Peyer's patch (tissue), 4 donors: ENCODE measurements around the gene NLGN2. TPM values are rescaled to one million over a fixed set of nuclear protein-coding genes. Genes with fewer than 3 reads are reported as not detected.

Source experiments
- DNase-seq, 3 donors: peaks; one replicate each; pipeline ENCODE4 v3.0.0-alpha.2; 2017 to 2019
- H3K27ac ChIP-seq, 4 donors: fragments of 200-600 bp; sonication (generic); one replicate each; pipeline ENCODE4 v1.5.1; 2016 to 2019
- H3K27me3 ChIP-seq, 2 donors: fragments of 200-600 bp; sonication (generic); one replicate each; pipeline ENCODE4 v1.5.1; 2019
- H3K36me3 ChIP-seq, 3 donors: fragments of 200-600 bp; sonication (generic); one replicate each; pipeline ENCODE4 v1.5.1; 2016 to 2019
- H3K4me1 ChIP-seq, 4 donors: fragments of 200-600 bp; sonication (generic); one replicate each; pipeline ENCODE4 v1.5.1; 2016 to 2019
- H3K4me3 ChIP-seq, 4 donors: fragments of 200-600 bp; sonication (generic); 1 replicate in 3 of 4; 2 replicates in 1 of 4; pipeline ENCODE4 v1.5.1; 2016 to 2019; ENCODE audit warnings: mild to moderate bottlenecking in 1 of 4
- H3K9me3 ChIP-seq, 4 donors: fragments of 200-600 bp; sonication (generic); one replicate each; pipeline ENCODE4 v1.5.1; 2016 to 2019; ENCODE audit warnings: mild to moderate bottlenecking in 1 of 4
- POLR2A ChIP-seq, 2 donors: fragments of 450-650 bp; IDR thresholded peaks; one replicate each; pipeline ENCODE4 v1.5.1; 2017; ENCODE audit warnings: antibody characterized with exemption in 2 of 2, mild to moderate bottlenecking in 2 of 2, moderate library complexity in 2 of 2
- total RNA-seq, 4 donors: library from RNA; depleted of rRNA; stranded (reverse); fragments of >200 nt; gene quantifications; one replicate each; pipeline ENCODE4 v1.1.0, GENCODE V29; 2016
- TF ChIP-seq, protein P1 (sequence below), 6 experiments: fragments of 450-650 bp in 4 of 6; fragments of 200-600 bp in 2 of 6; sonication (generic) in 1 of 6; IDR thresholded peaks; one replicate each; pipeline ENCODE4 v1.5.1; 2017 to 2019; ENCODE audit warnings: antibody characterized with exemption in 6 of 6, mild to moderate bottlenecking in 3 of 6, moderate library complexity in 1 of 6

Gene NLGN2
- total RNA-seq, 4 donors from 2014 or later = 0.88 to 9.9 (median 5.8) TPM

DNA sequence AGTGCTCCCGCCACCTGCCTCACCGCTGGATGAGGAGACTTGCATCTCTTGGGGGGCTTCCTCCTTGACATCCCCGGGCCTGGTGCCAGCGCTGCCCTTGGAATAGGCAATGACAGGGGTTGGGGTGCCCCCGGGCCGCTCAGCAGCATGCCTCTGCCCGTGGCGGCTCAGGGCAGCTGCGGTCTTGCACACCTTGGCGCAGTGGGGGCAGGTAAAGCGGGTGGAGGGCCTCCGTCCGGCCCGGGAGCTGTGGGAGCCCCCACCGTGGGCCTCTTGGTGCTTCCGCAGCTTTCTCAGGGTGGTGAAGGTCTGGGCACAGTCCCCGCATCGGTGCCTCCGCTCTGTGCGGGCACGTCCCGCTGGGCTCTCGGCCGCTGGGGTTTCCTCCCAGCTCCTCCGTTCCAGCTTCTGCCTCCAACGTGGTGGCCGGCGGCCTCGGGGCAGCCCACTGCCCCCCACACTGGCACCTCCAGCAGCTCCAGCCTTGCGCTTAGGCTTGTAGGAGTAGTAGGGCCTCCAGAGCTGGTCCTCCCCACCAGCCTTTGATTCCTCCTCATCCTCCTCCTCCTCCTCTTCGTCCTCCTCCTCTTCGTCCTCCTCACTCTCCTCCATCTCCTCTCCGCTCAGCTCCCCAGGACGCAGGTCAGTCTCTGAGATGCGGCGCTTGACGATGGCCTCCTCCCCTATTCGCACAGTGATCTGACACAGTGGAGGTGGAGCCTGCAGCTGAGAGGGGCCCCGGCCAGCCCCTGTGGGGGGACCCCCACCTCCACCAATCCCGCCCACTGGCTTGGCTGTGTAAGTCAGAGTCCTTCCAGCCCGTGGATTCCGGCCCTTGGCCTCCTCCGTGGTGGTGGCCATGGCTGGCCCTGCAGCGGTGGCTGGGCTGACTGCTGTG lies 55.1 kb downstream of the NLGN2 start:
- TF ChIP-seq POLR2A (IDR thresholded peaks at IDR 0.05) = no peak
- TF ChIP-seq, protein P1, sequence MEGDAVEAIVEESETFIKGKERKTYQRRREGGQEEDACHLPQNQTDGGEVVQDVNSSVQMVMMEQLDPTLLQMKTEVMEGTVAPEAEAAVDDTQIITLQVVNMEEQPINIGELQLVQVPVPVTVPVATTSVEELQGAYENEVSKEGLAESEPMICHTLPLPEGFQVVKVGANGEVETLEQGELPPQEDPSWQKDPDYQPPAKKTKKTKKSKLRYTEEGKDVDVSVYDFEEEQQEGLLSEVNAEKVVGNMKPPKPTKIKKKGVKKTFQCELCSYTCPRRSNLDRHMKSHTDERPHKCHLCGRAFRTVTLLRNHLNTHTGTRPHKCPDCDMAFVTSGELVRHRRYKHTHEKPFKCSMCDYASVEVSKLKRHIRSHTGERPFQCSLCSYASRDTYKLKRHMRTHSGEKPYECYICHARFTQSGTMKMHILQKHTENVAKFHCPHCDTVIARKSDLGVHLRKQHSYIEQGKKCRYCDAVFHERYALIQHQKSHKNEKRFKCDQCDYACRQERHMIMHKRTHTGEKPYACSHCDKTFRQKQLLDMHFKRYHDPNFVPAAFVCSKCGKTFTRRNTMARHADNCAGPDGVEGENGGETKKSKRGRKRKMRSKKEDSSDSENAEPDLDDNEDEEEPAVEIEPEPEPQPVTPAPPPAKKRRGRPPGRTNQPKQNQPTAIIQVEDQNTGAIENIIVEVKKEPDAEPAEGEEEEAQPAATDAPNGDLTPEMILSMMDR (IDR thresholded peaks at IDR 0.05) = no peak

DNA sequence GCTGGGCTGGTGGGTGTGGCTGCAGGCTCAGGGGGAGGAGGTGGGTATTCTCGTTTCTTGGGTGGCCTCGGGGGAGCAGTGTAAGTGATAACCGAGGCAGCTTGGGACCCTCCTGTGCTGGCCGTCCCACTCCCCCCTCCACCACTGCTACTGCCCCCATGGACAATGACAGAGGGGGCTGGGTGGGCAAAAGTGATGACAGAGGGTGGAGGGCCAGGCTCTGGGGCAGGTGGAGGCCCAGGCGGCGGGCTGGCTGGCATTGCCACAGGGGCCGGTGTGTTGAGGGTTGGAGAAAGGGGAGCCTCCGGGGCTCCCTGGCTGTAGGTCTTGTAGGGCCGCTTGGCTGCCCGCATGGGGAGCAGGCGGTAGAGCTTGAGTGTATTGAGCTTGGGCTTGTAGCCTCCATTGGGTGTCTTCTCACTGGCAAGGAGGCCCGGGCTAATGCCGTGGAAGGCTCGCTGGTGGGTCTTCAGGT lies 55.8 kb downstream of the NLGN2 start:
- no peak for DNase-seq
- peaks cover 0 to 33% (median 0%) of the 10 kb centered on the region in 3 donors for H3K36me3 ChIP-seq

More for the DNA sequence above, 55.1 kb downstream of the NLGN2 start:
- Histone ChIP-seq H3K4me1 (peaks cover 0 to 10% (median 2%) of the 10 kb centered on the region in 4 donors), H3K4me3 (no peak overlapping the region), H3K36me3 (peaks cover 0 to 33% (median 0%) of the 10 kb centered on the region in 3 donors), H3K27me3 (no peaks in the 10 kb centered on the region), H3K9me3 (no peaks in the 10 kb centered on the region), H3K27ac (no peak overlapping the region)
- no peak for DNase-seq

DNA sequence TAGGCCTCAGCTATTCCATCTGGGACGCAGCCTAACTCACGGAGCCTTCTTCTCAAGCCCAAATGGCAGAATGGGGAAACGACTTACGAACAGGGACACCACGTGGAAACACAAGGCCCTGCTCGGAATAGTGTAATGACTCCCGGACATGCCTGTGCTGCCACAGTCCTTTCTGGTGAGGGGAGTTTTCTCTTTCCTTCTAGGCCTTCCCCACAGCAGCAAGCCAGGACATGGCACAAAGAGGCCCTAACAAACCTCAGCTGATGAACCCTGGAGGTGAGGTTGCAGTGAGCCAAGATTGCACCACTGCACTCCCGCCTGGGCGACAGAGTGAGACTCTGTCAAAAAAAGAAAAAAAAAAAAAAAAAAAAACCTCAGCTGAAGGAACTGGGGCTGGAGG lies 56.4 kb downstream of the NLGN2 start:
- Histone ChIP-seq H3K36me3 (peaks cover 0 to 33% (median 0%) of the 10 kb centered on the region in 3 donors), H3K27ac (no peak overlapping the region)

More for the DNA sequence above, 55.8 kb downstream of the NLGN2 start:
- Histone ChIP-seq H3K27me3 (no peaks in the 10 kb centered on the region), H3K4me1 (peaks cover 0 to 10% (median 2%) of the 10 kb centered on the region in 4 donors), H3K27ac (no peak overlapping the region), H3K4me3 (no peak overlapping the region), H3K9me3 (no peaks in the 10 kb centered on the region)
- TF ChIP-seq, protein P1 (IDR thresholded peaks at IDR 0.05) = no peak
- TF ChIP-seq POLR2A (IDR thresholded peaks at IDR 0.05) = no peak

DNA sequence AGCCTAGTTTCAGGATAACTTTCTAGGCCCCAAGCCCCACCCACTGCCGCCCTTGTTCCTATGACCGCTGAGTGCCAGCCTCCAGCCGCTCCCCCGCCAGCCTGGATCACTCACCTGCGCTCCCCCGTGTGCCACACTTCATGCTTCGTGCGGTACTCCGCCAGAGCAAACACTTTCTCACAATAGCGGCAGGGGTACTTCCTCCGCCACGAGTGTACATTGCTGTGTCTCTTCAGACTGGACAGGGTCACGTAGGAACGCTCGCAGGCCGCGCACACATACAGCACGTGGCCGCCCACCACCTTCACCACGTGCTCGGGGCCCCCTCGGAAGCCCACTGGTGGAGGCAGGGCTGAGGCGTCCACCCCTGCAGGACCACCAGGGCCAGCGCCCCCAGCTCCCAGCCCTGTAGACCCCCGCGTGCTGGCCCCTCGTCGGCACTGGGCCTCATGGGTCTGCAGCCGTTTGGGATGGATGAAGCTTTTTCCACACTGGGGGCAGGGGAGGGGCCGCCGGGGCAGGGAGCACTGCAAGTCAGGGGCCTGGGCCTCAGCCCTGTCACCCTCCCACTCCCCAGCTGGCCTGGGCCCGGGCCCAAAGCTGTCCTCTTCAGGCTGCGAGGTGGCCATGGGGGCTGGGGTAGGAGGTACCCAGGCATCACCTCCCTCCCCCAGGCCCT lies 58.1 kb downstream of the NLGN2 start:
- H3K27me3 ChIP-seq = no peaks in the 10 kb centered on the region
- TF ChIP-seq POLR2A (IDR thresholded peaks at IDR 0.05) = no peak
- TF ChIP-seq, protein P1 (IDR thresholded peaks at IDR 0.05) = no peak
- H3K4me1 ChIP-seq = peaks cover 0 to 18% (median 2%) of the 10 kb centered on the region in 4 donors
- H3K36me3 ChIP-seq = peaks cover 0 to 33% (median 0%) of the 10 kb centered on the region in 3 donors
- H3K9me3 ChIP-seq = no peaks in the 10 kb centered on the region
- DNase-seq = no peak
- H3K4me3 ChIP-seq = no peak overlapping the region
- H3K27ac ChIP-seq = peak overlapping the region in 1 of 4 donors; percentile 55

More for the DNA sequence above, 56.4 kb downstream of the NLGN2 start:
- H3K27me3 ChIP-seq = no peaks in the 10 kb centered on the region
- H3K4me3 ChIP-seq = no peak overlapping the region
- TF ChIP-seq, protein P1 (IDR thresholded peaks at IDR 0.05) = no peak
- no peak for TF ChIP-seq POLR2A (IDR thresholded peaks at IDR 0.05)
- no peaks in the 10 kb centered on the region for H3K9me3 ChIP-seq
- peaks cover 0 to 10% (median 2%) of the 10 kb centered on the region in 4 donors for H3K4me1 ChIP-seq
- no peak for DNase-seq

DNA sequence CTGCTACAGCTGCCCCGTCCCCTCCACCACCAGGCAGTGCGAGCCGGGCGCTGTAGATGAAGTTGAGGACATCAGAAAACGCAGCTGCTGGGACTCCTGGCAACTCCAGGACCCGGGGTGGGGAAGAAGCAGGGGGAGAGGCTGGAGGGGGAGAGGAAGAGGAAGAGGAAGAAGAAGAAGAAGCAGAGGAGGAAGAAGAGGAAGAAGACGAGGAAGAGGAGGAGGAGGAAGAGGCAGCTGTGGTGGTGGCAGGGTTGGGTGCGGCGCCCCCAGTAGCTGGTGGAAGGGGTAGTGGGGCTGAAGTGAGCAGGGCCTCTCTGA lies 58.6 kb downstream of the NLGN2 start:
- peaks cover 0 to 33% (median 0%) of the 10 kb centered on the region in 3 donors for H3K36me3 ChIP-seq
- TF ChIP-seq, protein P1 (IDR thresholded peaks at IDR 0.05) = no peak
- no peak for TF ChIP-seq POLR2A (IDR thresholded peaks at IDR 0.05)
- peaks cover 0 to 18% (median 2%) of the 10 kb centered on the region in 4 donors for H3K4me1 ChIP-seq
- peak overlapping the region in 2 of 4 donors; percentile 20 to 55 for H3K27ac ChIP-seq
- no peaks in the 10 kb centered on the region for H3K27me3 ChIP-seq
- no peak for DNase-seq
- H3K4me3 ChIP-seq = no peak overlapping the region
- H3K9me3 ChIP-seq = no peaks in the 10 kb centered on the region
